H1 (cell line): ENCODE data around the gene PTPMT1. TPM values are rescaled to one million over a fixed set of nuclear protein-coding genes. Genes with fewer than 3 reads are reported as not detected.

Experiments
- CHD2 ChIP-seq: IDR thresholded peaks from 2 replicates; pipeline ENCODE4 v1.6.1; 2012; ENCODE audit warnings: low read length, improper control_type of control experiment
- FOSL1 ChIP-seq: IDR thresholded peaks from 2 replicates; pipeline ENCODE4 v1.6.1; 2011; ENCODE audit warnings: mild to moderate bottlenecking, low read depth, low read length, moderate library complexity; ENCODE audit not compliant: insufficient read depth
- JUND ChIP-seq: IDR thresholded peaks from 2 replicates; pipeline ENCODE4 v1.6.1; 2011; ENCODE audit warnings: mild to moderate bottlenecking, improper control_type of control experiment, low read length
- SIN3A ChIP-seq, 2 experiments: IDR thresholded peaks in 1 of 2; conservative IDR thresholded peaks in 1 of 2; 2 replicates each; pipeline ENCODE4 v1.6.1; 2011 to 2012; ENCODE audit warnings: low read length in 2 of 2, improper control_type of control experiment in 1 of 2, low read depth in 1 of 2, mild to moderate bottlenecking in 1 of 2
- USF2 ChIP-seq: IDR thresholded peaks from 2 replicates; pipeline ENCODE4 v1.6.1; 2011; ENCODE audit warnings: low read length, improper control_type of control experiment
- polyA plus RNA-seq, 7 experiments: library from polyadenylated mRNA; depleted of rRNA in 3 of 7; stranded (reverse) in 5 of 7; unstranded in 2 of 7; fragments of >200 nt in 5 of 7; fragments of 200-250 nt in 2 of 7; gene quantifications; 1 replicate in 5 of 7; 2 replicates in 1 of 7; 4 replicates in 1 of 7; pipeline versions ENCODE4 v1.2.1 to v1.2.3, GENCODE V29; 2011 to 2013; ENCODE audit warnings: missing spikeins in 2 of 7, mixed read lengths in 2 of 7
- total RNA-seq: library from RNA; stranded (reverse); fragmentation: NEBNext Ultra II Directional; extraction: Animal tissue kit (Norgen Biotek cat#: 25700); gene quantifications from 2 replicates; pipeline ENCODE4 v1.2.1, GENCODE V29; 2021

Gene PTPMT1
- total and polyA plus RNA-seq, 2 of the 8 experiments (the other 6 are each of a cell fraction or from before 2014, with no cell fraction given): 44.8 to 105 TPM

GRCh38 chr11:47578524-47579494 is 13.4 kb downstream of the PTPMT1 start, which contains the start of the genes KBTBD4 and NDUFS3 (continued):
- TF ChIP-seq FOSL1: no peak
- no peak for TF ChIP-seq USF2
- no peak for TF ChIP-seq JUND
- peak; percentile 60; the same call in 1 of the 2 replicates for TF ChIP-seq CHD2
- TF ChIP-seq SIN3A (conservative IDR thresholded peaks at IDR 0.05 in 1 of 2, IDR thresholded peaks at IDR 0.05 in 1 of 2; ENCODE audit: low read depth in 1 of 2, low read length in 2 of 2): peak; percentile 88 to 99
